OCI-LY7 (cell line): ENCODE data around the gene ELAC2. TPM values are rescaled to one million over a fixed set of nuclear protein-coding genes. Genes with fewer than 3 reads are reported as not detected.

Experiments
- BruUV-seq: library from RNA; stranded (reverse); fragments of 400-500 nt; replicated peaks from 2 replicates; lab custom pipeline; 2021; lab: Mats Ljungman, UMichigan
- CTCF ChIA-PET: fragments of 300-600 bp; sonication (Branson Sonifier 250); formaldehyde crosslinking; loops from one replicate; lab custom pipeline; 2022; ENCODE audit warnings: antibody characterized with exemption; ENCODE audit not compliant: unreplicated experiment; lab: Charles Lee
- POLR2A ChIA-PET: fragments of 300-600 bp; sonication (Branson Sonifier 250); formaldehyde crosslinking; loops from one replicate; lab custom pipeline; 2022; ENCODE audit warnings: antibody characterized with exemption; lab: Charles Lee
- DNase-seq: peaks from one replicate; pipeline ENCODE4 v3.0.0-alpha.2; 2015; ENCODE audit warnings: low spot score
- H2AFZ ChIP-seq: fragments of 200-600 bp; sonication (generic), shearing (Covaris generic); 2 replicates; pipeline ENCODE4 v1.6.1; 2014; ENCODE audit warnings: mild to moderate bottlenecking, antibody characterized with exemption, low read length, moderate library complexity
- H3K27ac ChIP-seq: fragments of 200-600 bp; sonication (generic); 2 replicates; pipeline ENCODE4 v1.5.1; 2014; ENCODE audit warnings: mixed run types, low read depth, mild to moderate bottlenecking, moderate library complexity, low read length, inconsistent platforms; ENCODE audit not compliant: poor library complexity, severe bottlenecking
- H3K36me3 ChIP-seq: fragments of 200-600 bp; sonication (generic); 2 replicates; pipeline ENCODE4 v1.6.1; 2014; ENCODE audit warnings: mild to moderate bottlenecking, antibody characterized with exemption, low read length, moderate library complexity, mixed read lengths; ENCODE audit not compliant: insufficient read depth
- H3K4me1 ChIP-seq: fragments of 200-600 bp; sonication (generic); 2 replicates; pipeline ENCODE4 v1.5.1; 2014; ENCODE audit warnings: mild to moderate bottlenecking, low read length; ENCODE audit not compliant: insufficient read depth, poor library complexity, severe bottlenecking
- H3K4me2 ChIP-seq: fragments of 200-600 bp; sonication (generic); 2 replicates; pipeline ENCODE4 v1.6.1; 2014; ENCODE audit warnings: mild to moderate bottlenecking, low read length
- H3K4me3 ChIP-seq: fragments of 200-600 bp; sonication (generic); 2 replicates; pipeline ENCODE4 v1.5.1; 2014; ENCODE audit warnings: mild to moderate bottlenecking, low read depth, low read length; ENCODE audit not compliant: poor library complexity, severe bottlenecking
- H3K79me2 ChIP-seq: fragments of 200-600 bp; sonication (generic); 2 replicates; pipeline ENCODE4 v1.6.1; 2016; ENCODE audit warnings: low read depth, mild to moderate bottlenecking, low read length, moderate library complexity, mixed read lengths; ENCODE audit not compliant: insufficient read depth
- H3K9me2 ChIP-seq: fragments of 200-600 bp; sonication (generic); 2 replicates; pipeline ENCODE4 v1.6.1; 2016; ENCODE audit warnings: mild to moderate bottlenecking, low read length, mixed read lengths; ENCODE audit not compliant: insufficient read depth
- H3K9me3 ChIP-seq: fragments of 200-600 bp; sonication (generic); 2 replicates; pipeline ENCODE4 v1.6.1; 2014; ENCODE audit warnings: mild to moderate bottlenecking, mixed run types, low read length, mixed read lengths
- H4K20me1 ChIP-seq: fragments of 200-600 bp; sonication (generic); 2 replicates; pipeline ENCODE4 v1.6.1; 2014; ENCODE audit warnings: mild to moderate bottlenecking, antibody characterized with exemption, low read length, moderate library complexity, mixed read lengths; ENCODE audit not compliant: insufficient read depth
- EZH2phosphoT487 ChIP-seq: fragments of 200-600 bp; sonication (generic); IDR thresholded peaks from 2 replicates; pipeline ENCODE4 v1.6.1; 2018; ENCODE audit warnings: low read depth, borderline replicate concordance, mild to moderate bottlenecking, mixed run types, antibody characterized with exemption, low read length, moderate library complexity, mixed read lengths
- intact Hi-C: fragments of 100-400 bp; cut with micrococcal nuclease; formaldehyde crosslinking; loops from one replicate; pipeline ENCODE4 v1.10.0; 2022; ENCODE audit not compliant: unreplicated experiment
- total RNA-seq, 2 experiments: library from RNA; depleted of rRNA in 1 of 2; stranded (reverse); fragments of >200 nt in 1 of 2; shearing (Covaris generic) in 1 of 2; gene quantifications; 2 replicates each; pipeline ENCODE4 v1.2.3, GENCODE V29; 2014 to 2022
- TF ChIP-seq, protein P1 (sequence below): fragments of 200-600 bp; sonication (generic); conservative IDR thresholded peaks from 2 replicates; pipeline ENCODE4 v1.5.1; 2014; ENCODE audit warnings: mild to moderate bottlenecking, antibody characterized with exemption, low read length, moderate library complexity, mixed read lengths

The ELAC2 gene
- total RNA-seq, 2 experiments from 2014 or later: 90.7 to 127 TPM

DNA sequence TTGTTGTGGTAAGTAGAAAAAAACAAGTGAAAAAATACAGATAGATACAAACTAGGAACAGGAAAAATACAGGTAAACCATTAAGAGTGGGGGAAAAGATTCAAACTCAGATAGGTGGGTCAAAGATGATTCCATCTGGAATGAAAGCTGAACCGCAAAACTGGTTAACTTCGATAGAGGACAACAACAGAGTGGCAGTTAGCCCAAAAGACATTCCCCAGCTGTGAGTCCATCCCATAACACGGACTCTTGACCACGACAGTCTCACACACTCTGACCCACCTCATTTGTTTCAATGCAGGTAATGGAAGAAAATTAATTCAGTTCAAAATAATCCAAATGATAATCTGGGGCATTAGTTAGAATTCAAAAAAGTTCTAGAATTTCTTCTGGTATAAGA is 13.5 kb downstream of the ELAC2 start:
- H2AFZ ChIP-seq: no peak overlapping the region
- peaks cover 92% of the 10 kb centered on the region for H3K36me3 ChIP-seq
- TF ChIP-seq, protein P1, sequence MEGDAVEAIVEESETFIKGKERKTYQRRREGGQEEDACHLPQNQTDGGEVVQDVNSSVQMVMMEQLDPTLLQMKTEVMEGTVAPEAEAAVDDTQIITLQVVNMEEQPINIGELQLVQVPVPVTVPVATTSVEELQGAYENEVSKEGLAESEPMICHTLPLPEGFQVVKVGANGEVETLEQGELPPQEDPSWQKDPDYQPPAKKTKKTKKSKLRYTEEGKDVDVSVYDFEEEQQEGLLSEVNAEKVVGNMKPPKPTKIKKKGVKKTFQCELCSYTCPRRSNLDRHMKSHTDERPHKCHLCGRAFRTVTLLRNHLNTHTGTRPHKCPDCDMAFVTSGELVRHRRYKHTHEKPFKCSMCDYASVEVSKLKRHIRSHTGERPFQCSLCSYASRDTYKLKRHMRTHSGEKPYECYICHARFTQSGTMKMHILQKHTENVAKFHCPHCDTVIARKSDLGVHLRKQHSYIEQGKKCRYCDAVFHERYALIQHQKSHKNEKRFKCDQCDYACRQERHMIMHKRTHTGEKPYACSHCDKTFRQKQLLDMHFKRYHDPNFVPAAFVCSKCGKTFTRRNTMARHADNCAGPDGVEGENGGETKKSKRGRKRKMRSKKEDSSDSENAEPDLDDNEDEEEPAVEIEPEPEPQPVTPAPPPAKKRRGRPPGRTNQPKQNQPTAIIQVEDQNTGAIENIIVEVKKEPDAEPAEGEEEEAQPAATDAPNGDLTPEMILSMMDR: no peak
- no peak for TF ChIP-seq EZH2phosphoT487
- intact Hi-C loops: loop anchor here (5.0 to 10.0 kb wide), 3 partner anchors 77 to 750 kb away; no protein-coding TSS in a partner anchor
- no peak for DNase-seq
- no peak overlapping the region for H3K4me2 ChIP-seq
- H3K79me2 ChIP-seq: no peaks in the 10 kb centered on the region
- H3K9me3 ChIP-seq: no peaks in the 10 kb centered on the region
- no peaks in the 10 kb centered on the region for H3K4me1 ChIP-seq
- ChIA-PET CTCF (no interaction called here), POLR2A (interaction anchor here (1.1 kb wide), 1 partner anchor 14 kb away, joined by 5 read pairs; the partner anchor contains the start of gene ELAC2)
- H3K4me3 ChIP-seq: no peak overlapping the region
- H4K20me1 ChIP-seq: 0 out of 2 replicates have a peak, but pooled peaks cover 8% of the 10 kb centered on the region
- H3K9me2 ChIP-seq: no peaks in the 10 kb centered on the region
- BruUV-seq: no TSS peak
- no peak overlapping the region for H3K27ac ChIP-seq

DNA sequence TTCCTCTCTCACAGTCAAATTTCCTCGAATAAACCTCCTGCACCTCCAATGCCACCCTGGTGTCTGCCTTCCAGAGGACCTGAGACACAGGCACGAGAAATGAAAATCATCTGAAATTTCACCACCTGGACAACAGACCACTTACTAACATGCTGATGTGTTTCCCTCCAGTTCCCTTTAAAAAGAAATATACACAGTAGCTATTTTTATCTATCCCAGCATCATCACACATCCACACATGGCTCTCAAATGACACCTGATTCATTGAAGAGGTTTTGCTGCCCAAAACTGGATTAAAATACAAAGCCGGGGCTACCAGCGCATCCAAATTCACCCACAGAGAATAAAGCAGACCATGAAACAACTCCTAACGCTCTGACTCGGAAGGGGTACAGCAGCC is 13.9 kb downstream of the ELAC2 start:
- Histone ChIP-seq H3K4me1 (no peaks in the 10 kb centered on the region), H3K4me2 (no peak overlapping the region), H3K36me3 (peaks cover 93% of the 10 kb centered on the region), H2AFZ (no peak overlapping the region), H4K20me1 (0 out of 2 replicates have a peak, but pooled peaks cover 8% of the 10 kb centered on the region), H3K9me2 (no peaks in the 10 kb centered on the region), H3K9me3 (no peaks in the 10 kb centered on the region), H3K4me3 (no peak overlapping the region), H3K27ac (no peak overlapping the region), H3K79me2 (no peaks in the 10 kb centered on the region)
- ChIA-PET POLR2A (interaction anchor here (1.1 kb wide), 1 partner anchor 14 kb away, joined by 5 read pairs; the partner anchor contains the start of gene ELAC2), CTCF (no interaction called here)
- intact Hi-C loops: loop anchor here (1.0 to 10.0 kb wide), 4 partner anchors 77 to 749 kb away; no protein-coding TSS in a partner anchor
- no TSS peak for BruUV-seq
- TF ChIP-seq EZH2phosphoT487: no peak
- TF ChIP-seq, protein P1: no peak
- DNase-seq: no peak

DNA sequence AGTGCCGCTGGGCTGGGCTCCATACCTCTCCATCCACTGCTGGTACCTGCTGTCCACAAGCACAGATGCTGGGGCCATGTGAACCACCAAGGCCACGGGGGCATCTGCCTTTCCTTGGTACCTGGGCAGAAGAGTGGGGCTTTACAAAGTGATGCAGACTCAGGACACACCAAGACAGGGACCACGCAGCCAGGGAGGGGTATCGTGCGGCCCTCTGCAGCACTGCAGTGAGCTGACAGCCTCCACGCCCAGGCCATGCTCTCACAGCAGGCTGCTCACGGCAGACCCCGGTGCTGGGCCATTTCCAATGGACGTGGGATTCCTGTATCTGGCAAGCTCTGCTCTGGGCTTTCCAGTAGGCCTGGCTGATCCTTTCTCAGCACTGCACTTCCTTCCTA is 14.4 kb downstream of the ELAC2 start:
- H3K27ac ChIP-seq: no peak overlapping the region
- intact Hi-C loops: loop anchor here (1.0 to 10.0 kb wide), 4 partner anchors 76 to 749 kb away; no protein-coding TSS in a partner anchor
- TF ChIP-seq, protein P1: no peak; the same call in none of the 2 replicates
- TF ChIP-seq EZH2phosphoT487: no peak
- H3K9me2 ChIP-seq: no peaks in the 10 kb centered on the region
- ChIA-PET CTCF (interaction anchor here (1.4 to 1.5 kb wide), 2 partner anchors 14 to 15 kb away, joined by 4 to 5 read pairs; partner anchors contain the start of gene ELAC2), POLR2A (no interaction called here)
- no peaks in the 10 kb centered on the region for H3K9me3 ChIP-seq
- H3K4me3 ChIP-seq: no peak overlapping the region
- H3K79me2 ChIP-seq: no peaks in the 10 kb centered on the region
- DNase-seq: no peak
- H3K36me3 ChIP-seq: peaks cover 94% of the 10 kb centered on the region
- no peak overlapping the region for H3K4me2 ChIP-seq
- no peak overlapping the region for H2AFZ ChIP-seq
- H4K20me1 ChIP-seq: 0 out of 2 replicates have a peak, but pooled peaks cover 8% of the 10 kb centered on the region
- H3K4me1 ChIP-seq: no peaks in the 10 kb centered on the region
- BruUV-seq: no TSS peak
